NOMO-1 treated with dmso at 0.1 percent for 144 hours (cell line): ENCODE measurements around the gene SLC1A2.
A peak's percentile ranks its signal among the peaks of the same experiment; 100 is the strongest.

Source experiments
- DNase-seq: peaks from one replicate; lab custom pipeline; 2025; ENCODE audit not compliant: unreplicated experiment; lab: John Stamatoyannopoulos, UW

The SLC1A2 gene

DNA sequence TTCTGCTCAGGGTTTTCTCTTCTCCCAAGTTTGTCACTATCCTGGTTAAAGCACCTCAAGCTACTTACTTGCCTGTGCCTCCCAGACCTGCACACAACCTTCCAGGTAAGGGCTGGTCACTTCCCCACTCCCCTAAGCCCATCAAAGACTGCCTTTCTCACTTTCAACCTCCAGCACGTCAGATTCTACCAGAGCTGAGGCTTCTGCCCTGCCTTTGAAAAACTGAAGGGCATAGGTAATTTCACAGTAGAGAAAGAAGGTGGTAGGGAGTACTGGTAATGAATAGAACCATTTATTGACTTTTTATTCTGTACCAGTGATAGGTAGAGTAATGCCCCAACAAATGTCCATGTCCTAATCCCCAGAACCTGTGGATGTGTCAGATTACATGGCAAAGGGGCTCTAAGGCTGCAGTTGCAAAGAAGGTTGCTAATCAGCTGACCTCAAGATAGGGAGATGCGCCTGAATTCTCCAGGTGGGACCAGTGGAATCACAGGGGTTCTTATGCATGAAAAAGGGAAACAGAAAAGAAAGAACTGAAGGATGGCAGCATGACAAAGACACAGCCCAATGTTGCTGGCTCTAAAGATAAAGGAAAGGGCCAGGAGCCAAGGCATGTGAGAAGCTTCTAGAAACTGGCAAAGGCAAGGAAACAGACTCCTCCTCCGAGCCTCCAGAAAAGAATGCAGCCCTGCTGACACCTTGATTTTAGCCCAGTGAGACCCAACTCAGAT lies 89.0 kb downstream of the SLC1A2 start:
- DNase-seq = no peak

DNA sequence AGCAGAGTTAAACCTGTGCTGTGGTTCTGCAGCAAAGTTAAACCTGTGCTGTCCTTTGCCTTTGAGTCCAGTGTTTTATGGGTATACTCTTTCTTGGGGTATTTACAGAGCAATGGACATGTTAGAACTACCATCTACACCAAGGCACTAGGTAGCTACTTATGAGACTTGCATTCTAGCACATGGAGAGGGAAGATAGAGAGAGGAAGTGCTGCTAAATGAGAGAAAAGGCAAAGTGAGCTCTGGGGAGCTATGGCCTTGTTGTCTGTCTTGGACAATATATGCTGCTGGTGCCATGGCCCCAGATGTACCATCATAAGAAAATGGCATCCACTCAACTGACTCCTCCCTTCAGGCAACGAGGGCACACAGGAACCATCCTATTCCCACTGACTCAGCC lies 91.5 kb downstream of the SLC1A2 start:
- no peak for DNase-seq

DNA sequence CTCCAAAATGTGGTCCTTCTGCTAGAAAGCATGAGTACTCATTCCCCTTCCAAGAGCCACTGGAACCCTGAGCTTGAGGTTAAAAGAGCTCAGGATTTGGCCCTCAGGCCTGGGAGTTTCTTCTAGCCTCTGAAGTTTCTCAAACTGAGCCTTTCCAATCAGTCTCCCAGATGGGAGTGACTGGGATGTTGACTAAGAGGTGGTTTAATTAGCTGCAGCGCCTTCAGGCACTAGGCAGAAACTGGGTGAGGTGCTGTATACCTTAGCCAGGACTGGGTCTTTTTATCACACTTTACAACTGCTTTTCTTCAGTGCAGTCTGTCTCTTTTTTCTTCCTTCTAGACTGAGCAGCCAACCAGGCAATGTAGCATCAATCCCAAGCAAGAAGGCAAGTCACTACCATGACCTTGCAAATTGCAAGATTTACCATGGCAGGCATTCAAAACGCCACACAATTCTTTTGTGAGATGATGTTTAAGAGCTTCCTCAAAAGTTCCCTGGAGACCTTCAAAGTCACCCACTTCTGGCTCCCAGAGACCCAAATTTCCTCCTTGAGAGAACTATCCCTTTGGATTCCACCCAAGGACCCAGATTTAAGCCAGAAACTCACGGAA lies 93.0 kb downstream of the SLC1A2 start:
- DNase-seq = no peak

DNA sequence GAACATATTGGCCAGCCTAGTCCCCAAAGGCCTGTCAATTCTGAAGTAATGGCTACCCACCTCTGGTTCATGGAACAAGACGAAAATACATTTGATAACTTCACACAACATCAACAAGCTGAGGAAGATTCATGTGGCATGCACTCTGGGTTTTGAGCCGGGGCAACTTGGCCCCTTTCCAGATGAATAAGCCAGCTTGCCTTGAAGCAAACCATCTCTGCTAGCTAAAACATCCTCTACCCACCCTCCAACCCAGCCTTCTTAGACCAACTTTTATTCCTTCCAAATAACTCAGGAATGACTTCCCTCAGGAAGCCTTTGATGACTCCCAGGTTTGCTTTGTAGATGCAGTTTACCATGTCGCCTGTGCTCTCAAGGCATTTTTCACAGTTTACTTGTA lies 94.4 kb downstream of the SLC1A2 start:
- no peak for DNase-seq

DNA sequence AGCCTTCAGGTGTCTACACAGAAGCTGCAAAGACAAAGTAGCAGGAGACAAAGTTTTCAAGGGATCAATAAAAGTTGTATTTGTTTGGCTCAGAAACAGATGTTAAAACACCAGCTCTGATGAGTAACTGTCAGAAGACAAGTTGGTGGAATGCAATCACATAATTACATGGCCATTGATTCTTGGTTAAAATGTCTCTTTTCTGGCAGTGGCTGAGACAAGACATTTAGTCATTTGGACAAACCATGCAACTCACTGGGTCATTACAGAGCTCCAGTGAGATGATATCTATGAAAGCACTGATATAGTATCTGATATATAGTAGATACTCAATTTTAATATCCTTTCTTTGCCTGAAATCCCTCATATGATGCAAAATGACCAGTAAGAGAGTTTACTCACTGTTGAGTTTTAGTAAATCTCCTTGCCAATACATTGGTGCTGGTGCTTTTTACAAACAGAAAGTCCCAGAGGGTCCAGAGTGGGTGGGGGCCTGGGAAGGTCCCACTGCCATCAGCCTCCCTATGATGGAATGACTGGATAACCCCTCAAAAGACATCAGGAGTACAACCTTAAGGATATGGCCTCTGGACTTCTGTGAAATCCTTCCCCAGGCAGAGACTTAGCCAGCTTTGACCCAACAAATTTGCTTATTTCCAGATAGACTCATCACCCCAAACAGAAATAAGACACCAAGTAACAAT lies 95.0 kb downstream of the SLC1A2 start:
- DNase-seq = no peak

DNA sequence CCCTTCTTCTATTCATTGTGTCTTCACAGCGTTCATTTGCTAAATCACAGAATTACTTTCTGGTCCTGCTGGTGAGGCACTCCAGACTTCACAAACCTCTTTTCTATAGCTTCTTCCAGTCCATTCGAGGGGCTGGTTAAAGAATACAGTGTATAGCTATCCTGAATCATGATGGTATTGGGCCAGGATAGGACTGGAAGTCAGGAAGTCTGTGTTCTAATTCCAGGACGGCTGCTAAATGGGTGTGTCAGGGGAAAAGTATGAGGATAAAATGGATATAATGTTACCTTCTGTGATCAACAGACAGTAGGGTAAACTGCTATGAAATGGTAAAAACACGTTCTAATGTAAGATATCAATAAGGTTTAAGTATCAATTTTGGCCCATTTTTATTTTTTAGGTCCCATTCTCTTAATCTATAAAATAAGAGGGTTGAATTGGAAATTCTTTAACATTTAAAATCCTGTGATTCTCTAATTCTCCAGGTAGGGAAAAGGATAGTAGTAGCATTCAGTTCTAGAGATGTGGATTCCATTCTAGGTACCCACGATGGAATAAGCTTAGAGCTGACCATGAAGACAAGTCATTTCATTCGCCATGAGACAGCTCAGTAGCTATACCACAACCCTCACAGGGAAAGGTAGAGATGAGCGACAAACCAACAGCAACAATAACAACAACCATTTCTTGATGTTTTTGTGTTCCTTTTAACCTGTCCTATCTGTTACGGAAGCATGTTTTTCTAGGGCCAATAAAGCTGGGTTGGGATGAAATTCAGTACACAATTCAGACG lies 96.1 kb downstream of the SLC1A2 start:
- DNase-seq = no peak

DNA sequence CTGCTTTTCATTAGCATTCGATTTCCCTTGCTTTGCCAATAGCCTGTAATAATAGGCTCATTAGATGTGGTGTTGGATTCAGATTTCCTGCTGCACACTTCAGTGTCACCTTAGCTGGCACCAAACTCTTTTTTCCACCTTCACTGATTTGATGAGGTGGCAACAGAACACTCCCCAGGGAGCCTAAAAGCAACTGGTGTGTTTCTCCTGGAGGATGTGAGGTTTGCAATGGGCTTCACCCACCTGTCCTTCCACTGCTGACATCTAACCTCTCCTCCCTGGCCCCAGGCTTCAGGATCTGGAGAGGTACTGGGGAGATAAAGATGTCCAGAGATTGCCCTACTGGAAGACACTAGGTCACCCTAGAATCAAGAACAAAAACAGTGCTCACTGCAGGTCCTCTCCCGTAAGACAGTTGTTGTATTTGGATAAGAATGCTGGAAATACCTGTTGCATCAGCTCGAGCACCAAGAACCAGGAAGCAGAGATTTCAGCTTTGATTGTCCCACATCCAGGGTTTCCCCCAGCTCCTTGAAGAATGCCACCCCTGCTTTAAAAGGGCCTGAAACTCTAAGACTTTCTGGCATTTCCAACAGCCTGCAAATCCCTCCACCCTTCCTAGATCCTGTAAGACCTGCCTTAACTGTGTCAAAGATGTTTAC lies 96.9 kb downstream of the SLC1A2 start:
- no peak for DNase-seq

DNA sequence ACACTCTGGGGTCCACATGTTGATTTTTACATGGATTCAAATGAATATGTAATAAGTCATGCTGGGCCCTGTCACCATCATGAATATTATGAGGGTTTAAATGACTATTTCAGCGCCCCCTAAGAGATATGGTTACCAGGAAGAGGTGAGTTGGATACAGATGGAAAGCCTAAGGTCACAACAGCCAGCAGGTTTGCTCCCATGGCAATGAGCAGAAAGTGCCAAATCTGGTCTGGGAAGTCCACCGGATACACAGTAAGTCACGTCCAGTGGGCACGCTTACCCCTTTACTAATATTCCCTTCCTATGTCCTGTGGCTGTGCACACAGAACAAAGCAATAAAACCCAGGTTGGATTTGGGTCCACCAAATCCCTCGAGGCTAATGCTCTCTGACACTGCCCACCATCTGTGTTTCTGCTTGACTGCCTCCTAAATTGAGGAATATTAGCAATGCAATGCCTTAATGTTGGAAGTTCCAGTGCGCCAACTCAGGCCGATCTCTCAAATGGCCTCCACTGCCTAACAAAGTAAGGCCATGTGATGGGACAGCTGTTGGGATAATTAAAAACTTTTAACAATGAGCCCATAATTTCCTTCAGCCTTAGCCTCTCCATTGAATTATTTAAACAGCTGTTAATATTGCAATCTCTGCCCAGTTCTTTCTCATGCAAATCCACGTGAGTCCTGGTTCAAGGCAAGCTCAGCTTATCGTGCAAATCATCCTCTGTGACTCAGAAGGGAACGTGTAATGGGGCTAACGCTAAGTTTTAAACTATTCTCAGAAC lies 97.6 kb downstream of the SLC1A2 start:
- no peak for DNase-seq

DNA sequence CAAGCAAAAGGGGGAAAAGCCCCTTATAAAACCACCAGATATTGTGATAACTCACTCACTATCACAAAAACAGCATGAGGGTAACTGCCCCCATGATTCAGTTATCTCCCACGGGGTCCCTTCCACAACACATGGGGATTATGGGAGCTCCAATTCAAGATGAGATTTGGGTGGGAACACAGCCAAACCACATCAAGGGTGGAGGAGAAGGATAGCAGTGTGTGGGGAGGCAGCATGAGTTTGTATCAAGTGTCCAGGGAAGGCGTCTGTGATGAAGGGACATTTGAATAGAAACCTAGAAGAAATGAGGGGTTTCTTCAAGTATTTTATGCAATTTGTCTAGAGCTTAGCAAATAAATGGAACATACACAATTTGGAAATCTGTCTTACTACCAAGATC lies 98.2 kb downstream of the SLC1A2 start:
- no peak for DNase-seq

DNA sequence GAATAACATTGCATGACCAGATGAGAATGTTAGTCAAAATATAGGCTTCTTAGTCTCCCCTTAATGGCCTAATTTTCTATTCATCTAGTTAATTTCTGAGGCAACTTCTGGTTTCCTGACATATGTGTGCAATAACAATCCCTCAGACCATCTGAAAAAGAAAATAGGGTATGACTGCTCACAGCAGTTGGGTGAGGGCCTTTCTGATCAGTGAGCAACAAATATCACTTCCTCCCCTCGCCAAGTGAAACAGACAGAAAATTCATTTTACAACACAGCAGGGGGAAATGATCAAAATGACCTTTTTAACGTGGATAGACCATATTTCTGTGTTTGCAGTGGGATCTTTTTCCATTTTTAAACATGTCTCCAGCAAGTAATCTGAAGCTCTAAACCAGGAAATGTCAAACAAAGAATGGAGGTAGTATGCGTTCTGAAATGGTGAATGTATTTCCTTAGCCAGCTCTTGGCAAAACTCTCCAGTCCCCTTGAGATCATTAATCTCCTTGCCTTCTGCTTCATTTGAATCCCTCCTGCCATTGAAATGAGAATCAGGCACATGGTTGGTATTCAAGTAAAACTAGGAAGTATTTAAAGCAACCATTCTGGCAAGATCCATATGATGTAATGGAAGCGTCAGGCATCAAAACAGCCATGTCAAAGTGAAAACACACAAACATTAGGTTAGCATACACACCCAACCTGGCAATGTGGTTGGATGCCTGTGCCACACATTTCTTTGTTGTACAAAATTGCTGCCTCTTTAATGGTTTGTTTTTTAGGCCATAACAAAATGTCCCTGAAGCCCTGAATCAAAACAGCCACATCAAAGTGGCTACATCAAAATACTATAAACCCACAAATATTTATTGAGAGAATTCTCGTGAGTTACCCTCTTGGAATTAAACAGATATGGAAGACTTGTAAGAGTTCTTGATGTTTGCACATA lies 100.1 kb downstream of the SLC1A2 start:
- DNase-seq = no peak

DNA sequence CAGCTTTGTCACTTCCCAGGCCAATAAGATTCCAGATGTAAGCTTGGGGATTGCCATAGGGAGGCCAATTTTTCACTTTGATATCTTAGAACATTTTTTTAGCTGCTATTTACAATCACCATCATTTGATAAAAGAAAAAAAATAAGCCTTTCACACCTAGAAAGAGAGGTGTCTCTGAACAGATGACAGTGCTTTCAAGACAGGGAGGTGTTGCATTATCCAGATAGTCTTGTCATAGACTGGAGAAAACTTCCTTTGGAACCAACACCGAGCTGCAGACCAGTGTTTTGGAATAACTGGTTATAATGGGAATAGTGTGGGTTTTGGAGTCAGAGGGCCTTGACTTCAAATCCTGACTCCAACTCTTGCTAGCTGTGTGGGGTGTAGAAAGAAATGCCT lies 101.0 kb downstream of the SLC1A2 start:
- DNase-seq = no peak

DNA sequence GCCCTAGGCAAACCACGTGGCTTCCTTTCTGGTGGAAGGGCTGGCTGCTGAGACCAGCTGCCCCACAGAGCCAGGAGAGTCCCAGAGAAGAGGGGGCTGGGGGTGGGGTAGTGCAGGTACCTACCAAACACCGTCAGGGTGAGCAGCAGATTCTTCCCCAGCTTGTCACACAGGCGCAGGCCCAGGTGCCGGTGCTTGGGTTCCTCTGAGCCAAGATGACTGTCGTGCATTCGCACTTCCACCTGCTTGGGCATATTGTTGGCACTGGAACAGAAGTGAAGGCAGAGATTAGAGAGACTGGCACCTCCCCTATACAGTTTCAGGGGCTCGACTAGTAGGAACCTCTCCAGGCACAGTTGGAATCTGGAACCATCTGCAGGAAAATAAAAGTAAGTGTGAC lies 102.1 kb downstream of the SLC1A2 start:
- no peak for DNase-seq

DNA sequence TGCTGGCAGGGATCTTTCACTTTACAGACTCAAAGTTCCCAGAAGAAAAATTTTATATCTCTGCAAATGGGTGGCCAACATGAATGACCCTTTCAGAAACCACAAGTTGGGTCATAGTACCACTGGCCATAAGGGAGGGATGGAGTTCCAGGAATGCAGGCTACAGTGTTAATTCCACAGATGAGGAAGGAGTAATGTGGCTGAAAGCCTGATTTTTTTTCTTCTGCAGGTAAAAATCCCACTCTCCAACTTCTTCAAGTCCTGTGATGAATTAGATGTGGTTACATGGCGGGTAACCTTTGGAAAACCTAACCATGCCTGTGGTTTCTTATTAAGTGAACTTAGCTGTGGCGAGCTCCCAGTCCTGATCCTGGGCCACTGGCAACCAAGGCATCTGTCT lies 103.2 kb downstream of the SLC1A2 start:
- DNase-seq = no peak

DNA sequence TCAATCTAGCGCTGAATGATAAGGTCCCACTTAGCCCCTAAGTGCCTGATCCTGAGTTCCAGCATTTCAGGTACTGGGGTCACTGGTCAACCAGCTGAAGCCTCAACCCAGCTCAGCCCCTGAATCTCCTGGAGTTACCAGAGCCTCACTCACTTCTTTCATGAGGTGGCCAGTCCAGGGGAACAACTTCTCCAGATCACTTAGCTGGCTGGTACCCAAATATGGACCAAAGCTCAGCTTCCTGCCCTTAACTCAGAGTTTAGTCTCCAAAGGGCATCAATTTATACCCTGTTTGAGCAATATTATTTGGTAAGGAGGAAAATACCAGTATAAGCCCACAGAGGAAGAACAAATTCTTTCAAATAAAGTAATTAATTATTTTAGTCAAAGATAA lies 105.6 kb downstream of the SLC1A2 start:
- DNase-seq = no peak

DNA sequence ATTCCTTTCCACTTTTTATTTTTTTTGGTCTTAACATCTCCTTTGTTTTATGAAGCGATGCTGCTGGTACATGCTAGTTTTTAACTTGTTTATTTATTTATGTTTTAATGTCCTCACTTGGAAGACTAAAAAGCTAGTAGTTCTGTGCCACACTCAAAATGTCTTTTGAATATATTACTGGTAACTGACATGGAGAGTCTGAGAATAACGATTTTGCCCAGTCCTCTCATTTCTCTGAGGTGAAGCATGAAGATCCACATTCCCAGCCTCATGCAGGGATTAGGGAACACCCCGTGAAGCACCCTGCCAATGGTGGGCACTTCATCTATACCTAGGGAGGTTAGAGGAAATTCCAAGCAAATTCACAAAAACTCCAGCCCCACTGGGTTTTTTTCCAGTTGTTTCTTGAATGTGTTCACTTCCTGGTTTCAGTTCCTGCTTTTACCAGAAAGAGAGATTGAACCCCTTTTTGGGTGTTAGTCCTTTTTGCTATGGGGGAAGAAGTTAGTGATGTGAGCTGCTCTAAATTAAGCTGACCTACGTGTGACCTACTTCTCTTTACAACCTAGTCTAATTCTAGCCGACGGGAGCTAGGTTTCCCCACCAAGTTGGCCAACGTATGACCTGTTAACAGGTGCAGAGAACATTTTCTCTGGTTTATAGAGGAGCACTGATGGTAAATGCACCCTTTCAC lies 106.1 kb downstream of the SLC1A2 start:
- peak; percentile 77 for DNase-seq

DNA sequence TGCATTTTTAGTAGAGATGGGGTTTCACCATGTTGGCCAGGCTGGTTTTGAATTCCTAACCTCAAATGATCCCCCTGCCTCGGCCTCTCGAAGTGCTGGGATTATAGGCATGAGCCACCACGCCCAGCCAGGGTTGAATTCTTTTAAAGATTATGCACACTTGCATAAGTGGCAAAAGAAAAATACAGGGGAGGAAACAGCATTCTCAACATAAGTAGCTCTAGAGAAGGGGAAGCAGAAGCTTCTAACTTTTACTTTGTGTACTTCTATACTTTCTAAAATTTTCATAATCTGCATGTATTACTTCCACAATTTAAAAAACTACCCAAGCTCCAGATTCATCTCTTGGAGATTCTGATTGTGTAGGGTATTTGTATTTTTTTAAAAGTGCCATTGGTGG lies 108.0 kb downstream of the SLC1A2 start:
- DNase-seq = no peak

DNA sequence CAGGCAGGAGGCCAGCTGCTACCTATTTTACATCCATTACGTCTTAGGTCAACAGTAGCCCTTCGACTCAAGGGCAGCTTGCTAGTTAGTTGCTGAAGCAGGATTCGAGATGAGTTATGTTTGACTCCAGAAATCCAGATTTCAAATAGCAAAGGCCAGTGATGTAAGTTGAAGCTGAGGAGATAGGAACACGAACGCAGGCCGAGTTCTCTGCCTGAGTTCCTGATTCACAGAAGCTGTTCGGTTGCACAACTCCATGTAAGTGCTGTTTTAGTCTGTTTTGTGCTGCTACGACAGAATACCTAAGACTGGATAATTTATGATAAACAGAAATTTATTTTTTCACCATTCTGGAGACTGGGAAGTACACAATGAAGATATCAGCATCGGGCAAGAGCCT lies 111.2 kb downstream of the SLC1A2 start:
- DNase-seq = peak; percentile 26

DNA sequence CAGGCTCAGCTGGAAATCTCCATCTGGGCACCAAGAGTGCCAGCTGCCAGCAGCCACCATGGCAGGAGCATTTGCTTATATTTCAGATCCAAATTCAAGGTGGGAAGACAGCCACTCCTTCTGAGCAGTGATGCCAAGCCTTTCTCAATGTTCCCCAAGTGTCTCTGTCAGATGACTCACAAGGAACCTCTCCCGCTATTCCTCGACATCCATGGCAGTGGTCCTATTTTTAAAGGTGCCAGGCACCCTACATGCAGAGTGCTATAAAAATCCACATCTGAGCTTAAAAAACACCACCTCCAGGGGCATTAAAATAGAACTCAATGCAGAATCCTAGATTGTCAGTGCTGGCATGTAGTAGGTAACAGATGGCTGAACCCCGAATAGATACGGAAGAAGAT lies 112.1 kb downstream of the SLC1A2 start:
- DNase-seq = no peak
